HUES48 (cell line): ENCODE results near the gene GRK3.
"Not testable (repeated sequence)": the region's sequence is repeated elsewhere in the genome, so short reads cannot be mapped to it uniquely, and the experiment has no call there.

Source experiments
- H3K27ac ChIP-seq: one replicate; pipeline ENCODE4 v1.7.0; 2013; ENCODE audit warnings: low read depth, low read length, inconsistent platforms
- H3K27me3 ChIP-seq: 2 replicates; pipeline ENCODE4 v1.6.1; 2013; ENCODE audit warnings: mild to moderate bottlenecking, low read length; ENCODE audit not compliant: control insufficient read depth, insufficient read depth
- H3K36me3 ChIP-seq: 2 replicates; pipeline ENCODE4 v1.6.1; 2013; ENCODE audit warnings: low read length; ENCODE audit not compliant: control insufficient read depth, insufficient read depth
- H3K4me1 ChIP-seq: 2 replicates; pipeline ENCODE4 v1.6.1; 2013; ENCODE audit warnings: mild to moderate bottlenecking, low read length; ENCODE audit not compliant: control insufficient read depth, insufficient read depth
- H3K4me3 ChIP-seq: 2 replicates; pipeline ENCODE4 v1.5.1; 2013; ENCODE audit warnings: mild to moderate bottlenecking, low read depth, low read length
- H3K9ac ChIP-seq: 2 replicates; pipeline ENCODE4 v1.6.1; 2013; ENCODE audit warnings: mild to moderate bottlenecking, low read depth, low read length, moderate library complexity
- H3K9me3 ChIP-seq: 2 replicates; pipeline ENCODE4 v1.6.1; 2013; ENCODE audit warnings: low read length; ENCODE audit not compliant: control insufficient read depth, insufficient read depth

GRK3 gene

DNA sequence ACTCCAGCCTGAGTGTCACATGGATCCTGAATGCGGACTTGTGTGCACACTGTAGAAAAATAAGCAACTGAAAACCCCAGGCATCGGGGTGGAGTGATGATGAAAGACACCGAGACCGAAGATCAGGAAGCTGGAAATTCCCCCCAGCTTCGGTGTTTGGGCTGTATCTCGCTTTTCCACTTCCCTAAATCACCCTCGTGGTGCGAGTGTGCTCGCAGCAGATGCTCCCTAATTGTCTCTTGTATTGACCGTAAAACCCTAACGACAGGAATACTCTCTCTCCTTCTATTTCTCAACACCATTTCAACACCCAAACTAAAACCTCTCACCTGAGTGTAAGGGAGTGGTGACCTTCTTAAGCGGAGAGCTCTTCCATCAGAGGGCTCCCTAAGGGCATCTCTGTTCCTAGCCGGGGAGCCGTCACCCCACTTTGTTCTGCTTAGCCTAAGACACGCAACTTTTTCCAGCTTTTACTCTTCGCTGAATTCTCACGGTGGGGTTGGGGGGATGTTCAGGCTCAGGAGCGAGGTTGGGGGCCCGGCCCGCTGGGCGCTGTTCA is 635 bp upstream of the GRK3 start:
- no peaks in the 10 kb centered on the region for H3K36me3 ChIP-seq
- no peaks in the 10 kb centered on the region for H3K9me3 ChIP-seq
- H3K27me3 ChIP-seq, result peaks cover 17% of the 10 kb centered on the region
- peaks cover 32% of the 10 kb centered on the region for H3K4me1 ChIP-seq
- no peak overlapping the region for H3K27ac ChIP-seq
- peak overlapping the region; percentile 67 for H3K4me3 ChIP-seq
- H3K9ac ChIP-seq, result no peak overlapping the region

GRCh38 chr22:25564979-25565677 is 653 bp downstream of the GRK3 start:
- no peak overlapping the region for H3K9ac ChIP-seq
- no peak overlapping the region for H3K27ac ChIP-seq
- no peaks in the 10 kb centered on the region for H3K9me3 ChIP-seq
- no peaks in the 10 kb centered on the region for H3K36me3 ChIP-seq
- peaks cover 44% of the 10 kb centered on the region for H3K4me1 ChIP-seq
- peak overlapping the region; percentile 67 for H3K4me3 ChIP-seq
- peaks cover 17% of the 10 kb centered on the region for H3K27me3 ChIP-seq

DNA sequence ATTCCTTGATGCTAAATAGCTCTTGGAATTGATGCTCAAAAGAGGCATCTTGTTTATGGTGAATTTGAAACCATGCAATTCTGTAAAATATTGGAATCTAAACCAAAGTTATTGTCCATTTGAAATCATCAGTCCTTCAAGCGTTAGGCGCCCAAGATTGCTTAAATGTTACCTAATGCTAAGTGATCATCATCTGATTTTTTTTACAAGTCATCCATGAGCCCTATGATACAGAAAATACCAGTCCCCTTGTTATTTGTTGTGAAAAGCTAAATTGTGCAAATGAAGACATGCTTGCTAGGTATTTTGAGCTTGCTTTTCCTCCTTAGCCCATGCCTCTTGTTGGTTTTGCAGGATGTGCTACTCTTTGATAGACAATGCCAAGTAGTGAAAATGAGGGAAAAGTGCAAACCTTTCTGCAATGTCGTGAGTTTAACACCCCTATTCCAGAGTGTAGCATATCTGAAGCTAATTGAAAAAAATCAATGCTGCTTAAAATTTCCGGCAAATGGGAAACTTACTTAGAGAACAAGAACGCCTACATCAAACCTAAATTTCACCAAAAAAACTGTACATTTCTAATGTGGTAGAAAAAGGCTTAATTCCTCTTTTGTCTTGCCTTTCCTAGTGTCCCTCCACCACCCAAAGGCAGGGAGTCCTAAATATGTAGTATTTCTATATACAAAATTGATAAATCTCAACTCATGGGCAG is 1.9 kb downstream of the GRK3 start:
- H3K4me1 ChIP-seq, result peaks cover 55% of the 10 kb centered on the region
- peak overlapping the region; percentile 67 for H3K4me3 ChIP-seq
- H3K36me3 ChIP-seq, result no peaks in the 10 kb centered on the region
- no peak overlapping the region for H3K9ac ChIP-seq
- H3K27ac ChIP-seq, result no peak overlapping the region
- no peaks in the 10 kb centered on the region for H3K9me3 ChIP-seq
- H3K27me3 ChIP-seq, result peaks cover 17% of the 10 kb centered on the region

DNA sequence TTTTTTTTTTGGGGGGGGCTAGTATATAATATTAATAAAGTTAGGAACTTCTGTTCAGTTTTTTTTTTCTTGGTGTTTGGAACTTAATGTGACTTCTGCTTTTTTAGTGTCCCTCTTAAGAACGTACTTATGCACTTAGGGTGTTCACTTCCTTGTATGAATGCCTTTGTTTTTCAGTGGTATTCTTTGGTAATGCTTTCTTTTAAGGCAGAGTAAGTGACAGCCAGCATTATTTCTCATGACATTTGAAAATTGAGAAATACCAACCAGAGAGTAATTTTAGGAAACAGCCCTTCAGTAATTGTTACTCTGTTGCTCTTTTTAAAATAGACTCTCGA is 2.4 kb downstream of the GRK3 start:
- H3K36me3 ChIP-seq, result no peaks in the 10 kb centered on the region
- peaks cover 17% of the 10 kb centered on the region for H3K27me3 ChIP-seq
- H3K9me3 ChIP-seq, result no peaks in the 10 kb centered on the region
- H3K9ac ChIP-seq, result no peak overlapping the region
- H3K4me1 ChIP-seq, result peaks cover 55% of the 10 kb centered on the region
- peak overlapping the region; percentile 67; the same call in 1 of the 2 replicates for H3K4me3 ChIP-seq
- no peak overlapping the region for H3K27ac ChIP-seq

DNA sequence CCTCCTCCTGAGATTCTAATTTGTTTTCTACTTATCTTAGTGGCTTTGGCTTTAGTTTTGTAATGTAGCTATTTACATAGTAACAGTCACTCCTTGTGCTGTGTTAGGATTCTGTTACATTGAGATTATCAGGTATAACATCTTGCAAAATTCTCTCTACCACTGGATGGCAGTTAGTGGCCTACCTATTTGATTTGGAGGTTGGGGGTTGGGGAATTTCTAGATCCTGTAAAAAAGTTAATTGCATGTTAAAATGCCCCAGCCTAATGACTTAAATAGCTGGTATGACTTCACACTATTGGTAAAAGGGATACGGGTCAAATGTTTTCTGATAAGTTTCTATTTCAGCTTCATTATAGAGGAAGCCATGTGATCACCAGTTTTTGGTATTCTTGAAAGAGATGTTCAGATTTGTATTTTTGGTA is 2.8 kb downstream of the GRK3 start:
- Histone ChIP-seq H3K9me3 (no peaks in the 10 kb centered on the region), H3K9ac (no peak overlapping the region), H3K27ac (no peak overlapping the region), H3K36me3 (no peaks in the 10 kb centered on the region), H3K4me1 (peaks cover 55% of the 10 kb centered on the region), H3K4me3 (peak overlapping the region; percentile 32; the same call in 1 of the 2 replicates), H3K27me3 (peaks cover 17% of the 10 kb centered on the region)

GRCh38 chr22:25568066-25568465 is 3.6 kb downstream of the GRK3 start:
- peaks cover 55% of the 10 kb centered on the region for H3K4me1 ChIP-seq

GRCh38 chr22:25569361-25569760 is 4.9 kb downstream of the GRK3 start:
- Histone ChIP-seq H3K36me3 (no peaks in the 10 kb centered on the region), H3K9me3 (no peaks in the 10 kb centered on the region), H3K4me3 (no peak overlapping the region), H3K4me1 (peaks cover 46% of the 10 kb centered on the region), H3K27me3 (no peaks in the 10 kb centered on the region), H3K27ac (no peak overlapping the region), H3K9ac (no peak overlapping the region)

More at GRCh38 chr22:25568066-25568465, 3.6 kb downstream of the GRK3 start:
- not testable (repeated sequence) for H3K4me3 ChIP-seq, H3K9ac ChIP-seq, H3K27ac ChIP-seq, H3K9me3 ChIP-seq, H3K36me3 ChIP-seq
- peaks cover 11% of the 10 kb centered on the region for H3K27me3 ChIP-seq

- Histone ChIP-seq H3K4me3 (no peak overlapping the region), H3K36me3 (no peaks in the 10 kb centered on the region), H3K9me3 (no peaks in the 10 kb centered on the region), H3K27ac (no peak overlapping the region), H3K27me3 (no peaks in the 10 kb centered on the region), H3K4me1 (peaks cover 46% of the 10 kb centered on the region), H3K9ac (no peak overlapping the region)
Observed at GRCh38 chr22:25569983-25570382, 5.5 kb downstream of the GRK3 start.

DNA sequence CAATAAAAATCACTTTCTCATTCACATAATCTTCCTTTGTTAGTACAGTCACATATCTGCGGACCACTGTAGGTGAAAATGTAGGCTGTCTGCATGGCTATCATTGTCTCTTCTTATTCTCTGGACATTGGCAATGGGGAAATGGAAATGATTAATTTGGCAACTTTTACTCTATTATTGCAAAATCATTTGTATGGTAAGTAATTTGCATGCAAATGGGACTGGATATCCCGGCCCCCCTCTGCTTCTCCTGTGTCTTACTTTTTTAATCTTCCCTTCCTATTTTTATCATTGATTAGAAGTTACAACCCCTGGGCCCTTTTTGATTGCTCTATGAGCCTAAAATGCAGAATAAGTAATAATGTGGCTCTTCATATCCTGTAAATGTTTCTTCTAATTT is 6.0 kb downstream of the GRK3 start:
- no peak overlapping the region for H3K9ac ChIP-seq
- no peaks in the 10 kb centered on the region for H3K27me3 ChIP-seq
- no peaks in the 10 kb centered on the region for H3K9me3 ChIP-seq
- H3K4me3 ChIP-seq, result no peak overlapping the region
- peaks cover 46% of the 10 kb centered on the region for H3K4me1 ChIP-seq
- no peaks in the 10 kb centered on the region for H3K36me3 ChIP-seq
- no peak overlapping the region for H3K27ac ChIP-seq

DNA sequence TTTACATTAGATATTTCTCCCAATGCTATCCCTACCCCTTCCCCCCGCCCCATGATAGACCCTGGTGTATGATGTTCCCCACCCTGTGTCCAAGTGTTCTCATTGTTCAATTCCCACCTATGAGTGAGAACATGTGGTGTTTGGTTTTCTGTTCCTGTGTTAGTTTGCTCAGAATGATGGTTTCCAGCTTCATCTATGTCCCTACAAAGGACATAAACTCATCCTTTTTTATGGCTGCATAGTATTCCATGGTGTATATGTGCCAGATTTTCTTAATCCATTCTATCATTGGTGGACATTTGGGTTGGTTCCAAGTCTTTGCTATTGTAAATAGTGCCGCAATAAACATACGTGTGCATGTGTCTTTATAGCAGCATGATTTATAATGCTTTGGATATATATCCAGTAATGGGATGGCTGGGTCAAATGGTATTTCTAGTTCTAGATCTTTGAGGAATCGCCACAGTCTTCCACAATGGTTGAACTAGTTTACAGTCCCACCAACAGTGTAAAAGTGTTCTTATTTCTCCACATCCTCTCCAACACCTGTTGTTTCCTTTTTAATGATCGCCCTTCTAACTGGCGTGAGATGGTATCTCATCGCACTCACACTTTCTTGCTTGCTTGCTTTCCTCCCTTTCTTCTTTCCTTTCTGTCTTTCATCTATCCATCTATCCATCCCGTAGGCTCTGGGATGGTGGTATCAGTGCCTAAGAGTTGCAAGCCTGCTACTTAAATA is 7.7 kb downstream of the GRK3 start:
- H3K4me1 ChIP-seq, result peaks cover 30% of the 10 kb centered on the region
- H3K9me3 ChIP-seq, H3K27ac ChIP-seq, H3K36me3 ChIP-seq, H3K27me3 ChIP-seq, H3K9ac ChIP-seq, H3K4me3 ChIP-seq: not testable (repeated sequence)
